Heart left ventricle (tissue), 13 donors: ENCODE data around the gene PHACTR1.

Source experiments
- POLR2A ChIP-seq, 2 donors: fragments of 450-650 bp; IDR thresholded peaks; one replicate each; pipeline ENCODE4 v1.6.1; 2017; ENCODE audit warnings: antibody characterized with exemption in 2 of 2, mild to moderate bottlenecking in 2 of 2, moderate library complexity in 2 of 2
- TF ChIP-seq, protein P1 (sequence below), 12 donors: fragments of 200-600 bp; sonication (generic) in 4 of 12; IDR thresholded peaks; one replicate each; pipeline versions ENCODE4 v1.5.0 to v1.8.0; 2018 to 2022; ENCODE audit warnings: antibody characterized with exemption in 12 of 12, mild to moderate bottlenecking in 5 of 12
- donor health status: ischemic (EF 13 %, LVEDD 7.1; RV severe dilation, severe dysfunction).
- donor health status: DM: no; HTN: yes; CAD: no.
- donor health status: DM: no; HTN: no; CAD: no.
- donor health status: ischemic (EF 25% LVEDD 6.9; RV normal size, moderate dysfunction).
- donor health status: ischemic (EF 25% LVEDD 5.7; RV mildly dilated, moderate dysfunction).
- donor health status: ischemic (EF 35%, LVEDD 5.7; RV mildly dilated, moderate dysfunction).
- donor health status: nonischemic (EF 11% LVEDD 7.7; RV severe dilation, severe dysfunction).
- donor health status: DM: yes; HTN: yes; CAD: no.
- donor health status: PGD.
- donor health status: ischemic (EF 29% LVEDD 5.4; RV normal size, mild dysfunction).
- donor health status: nonischemic (EF 23%, LVEDD 6.1; RV moderate dilation, normal function).

GRCh38 chr6:13336553-13336952, 620.0 kb downstream of the PHACTR1 start:
- TF ChIP-seq, protein P1, sequence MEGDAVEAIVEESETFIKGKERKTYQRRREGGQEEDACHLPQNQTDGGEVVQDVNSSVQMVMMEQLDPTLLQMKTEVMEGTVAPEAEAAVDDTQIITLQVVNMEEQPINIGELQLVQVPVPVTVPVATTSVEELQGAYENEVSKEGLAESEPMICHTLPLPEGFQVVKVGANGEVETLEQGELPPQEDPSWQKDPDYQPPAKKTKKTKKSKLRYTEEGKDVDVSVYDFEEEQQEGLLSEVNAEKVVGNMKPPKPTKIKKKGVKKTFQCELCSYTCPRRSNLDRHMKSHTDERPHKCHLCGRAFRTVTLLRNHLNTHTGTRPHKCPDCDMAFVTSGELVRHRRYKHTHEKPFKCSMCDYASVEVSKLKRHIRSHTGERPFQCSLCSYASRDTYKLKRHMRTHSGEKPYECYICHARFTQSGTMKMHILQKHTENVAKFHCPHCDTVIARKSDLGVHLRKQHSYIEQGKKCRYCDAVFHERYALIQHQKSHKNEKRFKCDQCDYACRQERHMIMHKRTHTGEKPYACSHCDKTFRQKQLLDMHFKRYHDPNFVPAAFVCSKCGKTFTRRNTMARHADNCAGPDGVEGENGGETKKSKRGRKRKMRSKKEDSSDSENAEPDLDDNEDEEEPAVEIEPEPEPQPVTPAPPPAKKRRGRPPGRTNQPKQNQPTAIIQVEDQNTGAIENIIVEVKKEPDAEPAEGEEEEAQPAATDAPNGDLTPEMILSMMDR (IDR thresholded peaks at IDR 0.05): peak; percentile 78 to 96 (median 90)
- no peak for TF ChIP-seq POLR2A (IDR thresholded peaks at IDR 0.05)
